HEK293 (cell line): Measurements from ENCODE around the gene PDLIM5.

Experiments
- CTCF ChIA-PET: fragments of 350-600 bp; formaldehyde crosslinking; extraction: SDS; loops from one replicate; lab custom pipeline; 2021; ENCODE audit warnings: antibody characterized with exemption; lab: Yijun Ruan, JAX
- POLR2A ChIA-PET: fragments of 300-600 bp; formaldehyde crosslinking; extraction: SDS; loops from one replicate; lab custom pipeline; 2020; ENCODE audit warnings: antibody characterized with exemption, inconsistent platforms; lab: Yijun Ruan, JAX
- H3K27ac ChIP-seq: fragments of 200-500 bp; sonication (Bioruptor generic); 2 replicates; pipeline ENCODE4 v1.5.1; 2014; ENCODE audit warnings: low read depth, low read length, control low read depth, inconsistent platforms; ENCODE audit errors: extremely low read depth
- H3K36me3 ChIP-seq, 2 experiments: fragments of 200-500 bp in 1 of 2; sonication (Bioruptor generic) in 1 of 2; 1 replicate in 1 of 2; 2 replicates in 1 of 2; pipeline ENCODE4 v1.5.1; 2014 to 2017; ENCODE audit warnings: inconsistent platforms in 2 of 2, low read length in 2 of 2; ENCODE audit not compliant: control insufficient read depth in 2 of 2, insufficient read depth in 1 of 2
- H3K4me1 ChIP-seq: fragments of 200-500 bp; sonication (Bioruptor generic); 2 replicates; pipeline ENCODE4 v1.5.1; 2014; ENCODE audit warnings: mild to moderate bottlenecking, low read length, inconsistent platforms; ENCODE audit not compliant: control insufficient read depth, insufficient read depth
- H3K4me3 ChIP-seq: 2 replicates; pipeline ENCODE4 v1.5.1; 2011; ENCODE audit warnings: low read depth, mild to moderate bottlenecking, control low read depth, low read length, moderate library complexity
- H3K9me3 ChIP-seq: fragments of 200-500 bp; sonication (Bioruptor generic); 2 replicates; pipeline ENCODE4 v1.5.1; 2014; ENCODE audit warnings: low read depth, low read length, inconsistent platforms; ENCODE audit not compliant: control insufficient read depth, insufficient read depth
- GLI4 ChIP-seq: fragments of 450-650 bp; formaldehyde crosslinking; IDR thresholded peaks from 2 replicates; pipeline ENCODE4 v1.5.1; 2016; ENCODE audit warnings: missing biosample characterization, missing genetic modification characterization
- ZNF561 ChIP-seq: fragments of 450-650 bp; IDR thresholded peaks from 2 replicates; pipeline ENCODE4 v1.5.1; 2018; ENCODE audit warnings: missing biosample characterization, missing genetic modification characterization, borderline replicate concordance
- ZNF654 ChIP-seq: fragments of 450-650 bp; formaldehyde crosslinking; IDR thresholded peaks from 2 replicates; pipeline ENCODE4 v1.5.1; 2016; ENCODE audit warnings: low read depth, missing biosample characterization, missing genetic modification characterization
- ZNF660 ChIP-seq: fragments of 450-650 bp; IDR thresholded peaks from 2 replicates; pipeline ENCODE4 v1.5.1; 2018; ENCODE audit warnings: missing biosample characterization, mild to moderate bottlenecking, missing genetic modification characterization
- ZNF785 ChIP-seq: fragments of 450-650 bp; formaldehyde crosslinking; IDR thresholded peaks from 2 replicates; pipeline ENCODE4 v1.5.1; 2016; ENCODE audit warnings: missing biosample characterization, missing genetic modification characterization
- ZSCAN16 ChIP-seq: fragments of 450-650 bp; formaldehyde crosslinking; IDR thresholded peaks from 2 replicates; pipeline ENCODE4 v1.5.1; 2016; ENCODE audit warnings: missing biosample characterization, missing genetic modification characterization
- TF ChIP-seq, protein P1 (sequence below): fragments of 450-650 bp; IDR thresholded peaks from 2 replicates; pipeline ENCODE4 v1.5.1; 2018; ENCODE audit warnings: missing biosample characterization, missing genetic modification characterization
- TF ChIP-seq, protein P2 (sequence below): fragments of 450-650 bp; formaldehyde crosslinking; IDR thresholded peaks from 2 replicates; pipeline ENCODE4 v1.5.1; 2016; ENCODE audit warnings: missing biosample characterization, missing genetic modification characterization, borderline replicate concordance
- TF ChIP-seq, protein P3 (sequence below): fragments of 450-650 bp; formaldehyde crosslinking; IDR thresholded peaks from 2 replicates; pipeline ENCODE4 v1.5.1; 2016; ENCODE audit warnings: missing biosample characterization, missing genetic modification characterization
- TF ChIP-seq, protein P4 (sequence below): fragments of 450-650 bp; formaldehyde crosslinking; IDR thresholded peaks from 2 replicates; pipeline ENCODE4 v1.5.1; 2016; ENCODE audit warnings: missing biosample characterization, missing genetic modification characterization

PDLIM5 gene

DNA sequence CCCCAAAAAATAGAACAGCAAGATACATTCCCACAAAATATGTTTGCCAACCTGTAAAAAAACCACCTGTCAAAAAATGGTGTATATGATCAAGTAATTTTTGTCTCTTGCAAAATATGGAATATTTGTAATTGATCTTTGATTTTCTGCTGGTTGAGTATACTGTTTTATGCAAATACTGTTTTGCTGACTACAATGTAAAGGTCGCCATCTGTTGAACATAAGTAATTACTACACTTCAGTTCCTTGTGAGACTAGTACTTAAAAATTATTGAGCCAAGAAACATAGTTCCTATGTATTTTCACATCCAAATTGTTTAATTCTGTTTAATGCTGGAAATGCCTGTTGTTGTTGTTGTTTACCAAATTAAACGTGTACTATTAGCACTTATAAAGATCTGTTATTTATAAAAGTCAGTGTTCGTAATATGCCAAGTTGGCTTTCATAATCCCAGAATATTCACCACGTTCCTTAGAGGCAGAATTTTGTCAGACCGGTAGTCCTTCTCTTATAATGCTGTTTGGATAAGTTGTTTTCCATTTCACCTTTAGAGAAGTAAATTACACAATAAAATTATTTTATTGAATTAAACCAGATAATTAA, 144.2 kb downstream of the PDLIM5 start:
- POLR2A ChIA-PET, result no interaction called here

DNA sequence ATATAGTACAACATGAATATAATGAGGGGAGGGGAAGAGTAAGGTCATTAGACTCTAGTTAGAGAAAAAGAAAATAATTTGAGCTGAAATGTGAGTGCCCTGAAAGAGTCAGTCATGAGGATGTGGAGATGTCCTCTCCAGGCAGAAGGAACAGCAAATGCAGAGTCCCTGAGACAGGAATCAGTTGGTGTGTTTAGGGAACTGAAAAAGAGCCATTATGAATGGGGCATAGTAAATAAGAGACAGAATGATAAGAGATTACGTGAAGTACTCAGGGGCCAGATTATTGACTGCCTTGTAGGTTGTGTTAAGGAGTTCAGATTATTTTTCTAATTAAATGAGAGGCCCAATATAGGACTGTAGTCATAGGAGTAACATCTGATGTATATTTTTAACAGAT, 147.0 kb downstream of the PDLIM5 start:
- POLR2A ChIA-PET, result no interaction called here
- TF ChIP-seq, protein P1, sequence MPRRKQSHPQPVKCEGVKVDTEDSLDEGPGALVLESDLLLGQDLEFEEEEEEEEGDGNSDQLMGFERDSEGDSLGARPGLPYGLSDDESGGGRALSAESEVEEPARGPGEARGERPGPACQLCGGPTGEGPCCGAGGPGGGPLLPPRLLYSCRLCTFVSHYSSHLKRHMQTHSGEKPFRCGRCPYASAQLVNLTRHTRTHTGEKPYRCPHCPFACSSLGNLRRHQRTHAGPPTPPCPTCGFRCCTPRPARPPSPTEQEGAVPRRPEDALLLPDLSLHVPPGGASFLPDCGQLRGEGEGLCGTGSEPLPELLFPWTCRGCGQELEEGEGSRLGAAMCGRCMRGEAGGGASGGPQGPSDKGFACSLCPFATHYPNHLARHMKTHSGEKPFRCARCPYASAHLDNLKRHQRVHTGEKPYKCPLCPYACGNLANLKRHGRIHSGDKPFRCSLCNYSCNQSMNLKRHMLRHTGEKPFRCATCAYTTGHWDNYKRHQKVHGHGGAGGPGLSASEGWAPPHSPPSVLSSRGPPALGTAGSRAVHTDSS, result no peak
- no peak for TF ChIP-seq ZSCAN16 (tag by site-specific recombination)
- no peak for TF ChIP-seq ZNF785 (tag by site-specific recombination)
- no peak for TF ChIP-seq GLI4 (tag by site-specific recombination)
- Histone ChIP-seq H3K4me3 (no peak overlapping the region), H3K4me1 (no peaks in the 10 kb centered on the region), H3K27ac (no peak overlapping the region), H3K36me3 (no peaks in the 10 kb centered on the region), H3K9me3 (no peaks in the 10 kb centered on the region)
- CTCF ChIA-PET, result no interaction called here

More for the DNA sequence above, 144.2 kb downstream of the PDLIM5 start:
- no peak overlapping the region for H3K27ac ChIP-seq
- peaks cover 0 to 6% of the 10 kb centered on the region in 2 experiments; a peak in 1 of 3 replicates for H3K36me3 ChIP-seq
- H3K4me3 ChIP-seq, result no peak overlapping the region
- no peaks in the 10 kb centered on the region for H3K4me1 ChIP-seq
- TF ChIP-seq, protein P2, sequence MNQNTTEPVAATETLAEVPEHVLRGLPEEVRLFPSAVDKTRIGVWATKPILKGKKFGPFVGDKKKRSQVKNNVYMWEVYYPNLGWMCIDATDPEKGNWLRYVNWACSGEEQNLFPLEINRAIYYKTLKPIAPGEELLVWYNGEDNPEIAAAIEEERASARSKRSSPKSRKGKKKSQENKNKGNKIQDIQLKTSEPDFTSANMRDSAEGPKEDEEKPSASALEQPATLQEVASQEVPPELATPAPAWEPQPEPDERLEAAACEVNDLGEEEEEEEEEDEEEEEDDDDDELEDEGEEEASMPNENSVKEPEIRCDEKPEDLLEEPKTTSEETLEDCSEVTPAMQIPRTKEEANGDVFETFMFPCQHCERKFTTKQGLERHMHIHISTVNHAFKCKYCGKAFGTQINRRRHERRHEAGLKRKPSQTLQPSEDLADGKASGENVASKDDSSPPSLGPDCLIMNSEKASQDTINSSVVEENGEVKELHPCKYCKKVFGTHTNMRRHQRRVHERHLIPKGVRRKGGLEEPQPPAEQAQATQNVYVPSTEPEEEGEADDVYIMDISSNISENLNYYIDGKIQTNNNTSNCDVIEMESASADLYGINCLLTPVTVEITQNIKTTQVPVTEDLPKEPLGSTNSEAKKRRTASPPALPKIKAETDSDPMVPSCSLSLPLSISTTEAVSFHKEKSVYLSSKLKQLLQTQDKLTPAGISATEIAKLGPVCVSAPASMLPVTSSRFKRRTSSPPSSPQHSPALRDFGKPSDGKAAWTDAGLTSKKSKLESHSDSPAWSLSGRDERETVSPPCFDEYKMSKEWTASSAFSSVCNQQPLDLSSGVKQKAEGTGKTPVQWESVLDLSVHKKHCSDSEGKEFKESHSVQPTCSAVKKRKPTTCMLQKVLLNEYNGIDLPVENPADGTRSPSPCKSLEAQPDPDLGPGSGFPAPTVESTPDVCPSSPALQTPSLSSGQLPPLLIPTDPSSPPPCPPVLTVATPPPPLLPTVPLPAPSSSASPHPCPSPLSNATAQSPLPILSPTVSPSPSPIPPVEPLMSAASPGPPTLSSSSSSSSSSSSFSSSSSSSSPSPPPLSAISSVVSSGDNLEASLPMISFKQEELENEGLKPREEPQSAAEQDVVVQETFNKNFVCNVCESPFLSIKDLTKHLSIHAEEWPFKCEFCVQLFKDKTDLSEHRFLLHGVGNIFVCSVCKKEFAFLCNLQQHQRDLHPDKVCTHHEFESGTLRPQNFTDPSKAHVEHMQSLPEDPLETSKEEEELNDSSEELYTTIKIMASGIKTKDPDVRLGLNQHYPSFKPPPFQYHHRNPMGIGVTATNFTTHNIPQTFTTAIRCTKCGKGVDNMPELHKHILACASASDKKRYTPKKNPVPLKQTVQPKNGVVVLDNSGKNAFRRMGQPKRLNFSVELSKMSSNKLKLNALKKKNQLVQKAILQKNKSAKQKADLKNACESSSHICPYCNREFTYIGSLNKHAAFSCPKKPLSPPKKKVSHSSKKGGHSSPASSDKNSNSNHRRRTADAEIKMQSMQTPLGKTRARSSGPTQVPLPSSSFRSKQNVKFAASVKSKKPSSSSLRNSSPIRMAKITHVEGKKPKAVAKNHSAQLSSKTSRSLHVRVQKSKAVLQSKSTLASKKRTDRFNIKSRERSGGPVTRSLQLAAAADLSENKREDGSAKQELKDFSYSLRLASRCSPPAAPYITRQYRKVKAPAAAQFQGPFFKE, result no peak
- TF ChIP-seq ZNF654 (tag by site-specific recombination) (peak; percentile 71), ZNF660 (tag by site-specific recombination) (peak; percentile 38; the same call in 1 of the 2 replicates)
- CTCF ChIA-PET, result interaction anchor here (0.5 to 1.0 kb wide), 5 partner anchors 82 to 263 kb away, joined by 3 to 5 read pairs (median 5); no protein-coding TSS in a partner anchor
- no peaks in the 10 kb centered on the region for H3K9me3 ChIP-seq

DNA sequence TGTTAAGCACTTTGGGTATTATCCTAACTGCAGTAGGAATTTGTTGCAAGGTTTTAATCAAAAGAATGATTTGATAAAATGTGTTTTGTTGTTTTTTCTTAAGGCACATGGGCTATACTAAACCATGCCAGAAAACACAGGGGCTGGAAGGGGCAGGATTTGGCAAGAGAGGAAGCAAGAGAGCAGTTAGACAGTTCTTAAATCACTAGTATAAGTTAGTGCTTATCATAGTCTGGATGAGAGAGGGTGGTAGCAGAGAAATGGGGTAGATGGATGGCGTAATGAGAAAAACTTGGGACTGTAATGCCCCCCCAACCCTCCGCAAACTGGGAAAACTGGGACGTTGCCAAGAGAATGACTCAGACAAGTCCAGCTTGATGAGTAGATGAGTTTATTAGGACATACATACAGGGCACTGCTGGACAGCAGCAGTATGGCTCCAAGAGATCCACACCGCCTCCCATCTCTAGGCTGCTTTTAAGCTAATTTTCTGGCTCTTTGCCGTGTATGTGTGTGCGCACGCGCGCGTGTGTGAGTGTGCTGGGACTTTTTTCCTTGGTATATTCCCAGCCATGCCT, 151.5 kb downstream of the PDLIM5 start:
- H3K36me3 ChIP-seq, result no peaks in the 10 kb centered on the region
- CTCF ChIA-PET, result interaction anchor here (1.1 kb wide), 1 partner anchor 196 kb away, joined by 9 read pairs; no protein-coding TSS in a partner anchor
- no peak overlapping the region for H3K4me3 ChIP-seq
- H3K9me3 ChIP-seq, result no peaks in the 10 kb centered on the region
- H3K4me1 ChIP-seq, result no peaks in the 10 kb centered on the region
- H3K27ac ChIP-seq, result no peak overlapping the region
- POLR2A ChIA-PET, result no interaction called here
- TF ChIP-seq, protein P3, sequence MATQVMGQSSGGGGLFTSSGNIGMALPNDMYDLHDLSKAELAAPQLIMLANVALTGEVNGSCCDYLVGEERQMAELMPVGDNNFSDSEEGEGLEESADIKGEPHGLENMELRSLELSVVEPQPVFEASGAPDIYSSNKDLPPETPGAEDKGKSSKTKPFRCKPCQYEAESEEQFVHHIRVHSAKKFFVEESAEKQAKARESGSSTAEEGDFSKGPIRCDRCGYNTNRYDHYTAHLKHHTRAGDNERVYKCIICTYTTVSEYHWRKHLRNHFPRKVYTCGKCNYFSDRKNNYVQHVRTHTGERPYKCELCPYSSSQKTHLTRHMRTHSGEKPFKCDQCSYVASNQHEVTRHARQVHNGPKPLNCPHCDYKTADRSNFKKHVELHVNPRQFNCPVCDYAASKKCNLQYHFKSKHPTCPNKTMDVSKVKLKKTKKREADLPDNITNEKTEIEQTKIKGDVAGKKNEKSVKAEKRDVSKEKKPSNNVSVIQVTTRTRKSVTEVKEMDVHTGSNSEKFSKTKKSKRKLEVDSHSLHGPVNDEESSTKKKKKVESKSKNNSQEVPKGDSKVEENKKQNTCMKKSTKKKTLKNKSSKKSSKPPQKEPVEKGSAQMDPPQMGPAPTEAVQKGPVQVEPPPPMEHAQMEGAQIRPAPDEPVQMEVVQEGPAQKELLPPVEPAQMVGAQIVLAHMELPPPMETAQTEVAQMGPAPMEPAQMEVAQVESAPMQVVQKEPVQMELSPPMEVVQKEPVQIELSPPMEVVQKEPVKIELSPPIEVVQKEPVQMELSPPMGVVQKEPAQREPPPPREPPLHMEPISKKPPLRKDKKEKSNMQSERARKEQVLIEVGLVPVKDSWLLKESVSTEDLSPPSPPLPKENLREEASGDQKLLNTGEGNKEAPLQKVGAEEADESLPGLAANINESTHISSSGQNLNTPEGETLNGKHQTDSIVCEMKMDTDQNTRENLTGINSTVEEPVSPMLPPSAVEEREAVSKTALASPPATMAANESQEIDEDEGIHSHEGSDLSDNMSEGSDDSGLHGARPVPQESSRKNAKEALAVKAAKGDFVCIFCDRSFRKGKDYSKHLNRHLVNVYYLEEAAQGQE (tag by site-specific recombination), result peak; percentile 90
- TF ChIP-seq, protein P4, sequence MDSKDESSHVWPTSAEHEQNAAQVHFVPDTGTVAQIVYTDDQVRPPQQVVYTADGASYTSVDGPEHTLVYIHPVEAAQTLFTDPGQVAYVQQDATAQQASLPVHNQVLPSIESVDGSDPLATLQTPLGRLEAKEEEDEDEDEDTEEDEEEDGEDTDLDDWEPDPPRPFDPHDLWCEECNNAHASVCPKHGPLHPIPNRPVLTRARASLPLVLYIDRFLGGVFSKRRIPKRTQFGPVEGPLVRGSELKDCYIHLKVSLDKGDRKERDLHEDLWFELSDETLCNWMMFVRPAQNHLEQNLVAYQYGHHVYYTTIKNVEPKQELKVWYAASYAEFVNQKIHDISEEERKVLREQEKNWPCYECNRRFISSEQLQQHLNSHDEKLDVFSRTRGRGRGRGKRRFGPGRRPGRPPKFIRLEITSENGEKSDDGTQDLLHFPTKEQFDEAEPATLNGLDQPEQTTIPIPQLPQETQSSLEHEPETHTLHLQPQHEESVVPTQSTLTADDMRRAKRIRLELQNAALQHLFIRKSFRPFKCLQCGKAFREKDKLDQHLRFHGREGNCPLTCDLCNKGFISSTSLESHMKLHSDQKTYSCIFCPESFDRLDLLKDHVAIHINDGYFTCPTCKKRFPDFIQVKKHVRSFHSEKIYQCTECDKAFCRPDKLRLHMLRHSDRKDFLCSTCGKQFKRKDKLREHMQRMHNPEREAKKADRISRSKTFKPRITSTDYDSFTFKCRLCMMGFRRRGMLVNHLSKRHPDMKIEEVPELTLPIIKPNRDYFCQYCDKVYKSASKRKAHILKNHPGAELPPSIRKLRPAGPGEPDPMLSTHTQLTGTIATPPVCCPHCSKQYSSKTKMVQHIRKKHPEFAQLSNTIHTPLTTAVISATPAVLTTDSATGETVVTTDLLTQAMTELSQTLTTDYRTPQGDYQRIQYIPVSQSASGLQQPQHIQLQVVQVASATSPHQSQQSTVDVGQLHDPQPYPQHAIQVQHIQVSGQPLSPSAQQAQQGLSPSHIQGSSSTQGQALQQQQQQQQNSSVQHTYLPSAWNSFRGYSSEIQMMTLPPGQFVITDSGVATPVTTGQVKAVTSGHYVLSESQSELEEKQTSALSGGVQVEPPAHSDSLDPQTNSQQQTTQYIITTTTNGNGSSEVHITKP, result peak; percentile 30; the same call in 1 of the 2 replicates
- no peak for TF ChIP-seq ZNF561 (tag by site-specific recombination)
